PC-3 (cell line): ENCODE measurements around the gene DNAH5. TPM values are rescaled to one million over a fixed set of nuclear protein-coding genes. Genes with fewer than 3 reads are reported as not detected.

Source experiments
- ATAC-seq: fragments of 200-7000 bp; cut with Tn5 transposase; 2 replicates; pipeline ENCODE4 v1.9.1; 2020; ENCODE audit warnings: mild to moderate bottlenecking, moderate library complexity
- BruUV-seq: library from RNA; stranded (reverse); fragments of 400-500 nt; replicated peaks from 2 replicates; lab custom pipeline; 2021; lab: Mats Ljungman, UMichigan
- CTCF ChIA-PET: fragments of 300-600 bp; sonication (Branson Sonifier 250); formaldehyde crosslinking; loops from one replicate; lab custom pipeline; 2022; ENCODE audit warnings: antibody characterized with exemption; lab: Charles Lee
- POLR2A ChIA-PET: fragments of 300-600 bp; sonication (Branson Sonifier 250); formaldehyde crosslinking; loops from one replicate; lab custom pipeline; 2022; ENCODE audit warnings: antibody characterized with exemption; ENCODE audit not compliant: unreplicated experiment; lab: Charles Lee
- DNase-seq: peaks from one replicate; pipeline ENCODE4 v3.0.0-alpha.2; 2015
- H2AFZ ChIP-seq: fragments of 300-600 bp; sonication (generic); 2 replicates; pipeline ENCODE4 v1.6.0; 2016; ENCODE audit warnings: antibody characterized with exemption, low read length
- H3F3A ChIP-seq: fragments of 300-600 bp; sonication (generic); one replicate; pipeline ENCODE4 v1.6.0; 2017; ENCODE audit warnings: antibody characterized with exemption, low read length, control low read depth, mild to moderate bottlenecking; ENCODE audit not compliant: unreplicated experiment
- H3K27ac ChIP-seq: fragments of 300-600 bp; sonication (generic); 2 replicates; pipeline ENCODE4 v1.5.1; 2016; ENCODE audit warnings: mild to moderate bottlenecking, low read length
- H3K27me3 ChIP-seq: fragments of 300-600 bp; sonication (generic); 2 replicates; pipeline ENCODE4 v1.6.1; 2016; ENCODE audit warnings: low read length, mixed read lengths
- H3K36me3 ChIP-seq: fragments of 300-600 bp; sonication (generic); 2 replicates; pipeline ENCODE4 v1.6.1; 2016; ENCODE audit warnings: low read depth, mixed run types, low read length, mixed read lengths
- H3K4me1 ChIP-seq: fragments of 300-600 bp; sonication (generic); 2 replicates; pipeline ENCODE4 v1.5.1; 2016; ENCODE audit warnings: low read length; ENCODE audit not compliant: insufficient read depth
- H3K4me2 ChIP-seq: fragments of 300-600 bp; sonication (generic); 2 replicates; pipeline ENCODE4 v1.6.0; 2016; ENCODE audit warnings: low read length
- H3K4me3 ChIP-seq: fragments of 300-600 bp; sonication (generic); 2 replicates; pipeline ENCODE4 v1.5.1; 2016; ENCODE audit warnings: mild to moderate bottlenecking, low read length, mixed read lengths
- H3K79me2 ChIP-seq: fragments of 300-600 bp; sonication (generic); 2 replicates; pipeline ENCODE4 v1.6.1; 2017; ENCODE audit warnings: low read length, mixed read lengths
- H3K9ac ChIP-seq: fragments of 300-600 bp; sonication (generic); 2 replicates; pipeline ENCODE4 v1.6.0; 2016; ENCODE audit warnings: mild to moderate bottlenecking, low read length
- H3K9me2 ChIP-seq: fragments of 300-600 bp; sonication (generic); replicated peaks from 2 replicates; pipeline ENCODE4 v1.6.1; 2016; ENCODE audit warnings: mixed run types, low read length, mixed read lengths
- H3K9me3 ChIP-seq: fragments of 300-600 bp; sonication (generic); 2 replicates; pipeline ENCODE4 v1.6.1; 2016; ENCODE audit warnings: low read length, mixed read lengths
- H4K20me1 ChIP-seq: fragments of 300-600 bp; sonication (generic); 2 replicates; pipeline ENCODE4 v1.6.1; 2016; ENCODE audit warnings: low read length, mixed read lengths
- CTCF ChIP-seq: fragments of 300-600 bp; sonication (generic); conservative IDR thresholded peaks from 2 replicates; pipeline ENCODE4 v1.5.1; 2017; ENCODE audit warnings: antibody characterized with exemption, low read depth, mild to moderate bottlenecking, low read length
- EZH2 ChIP-seq: fragments of 300-600 bp; sonication (generic); IDR thresholded peaks from one replicate; pipeline ENCODE4 v1.6.1; 2017; ENCODE audit warnings: antibody characterized with exemption, mild to moderate bottlenecking, low read length; ENCODE audit not compliant: unreplicated experiment
- EZH2phosphoT487 ChIP-seq: fragments of 300-600 bp; sonication (generic); IDR thresholded peaks from 2 replicates; pipeline ENCODE4 v1.6.1; 2018; ENCODE audit warnings: mild to moderate bottlenecking, antibody characterized with exemption, low read length, borderline replicate concordance
- intact Hi-C: fragments of 100-400 bp; cut with micrococcal nuclease; formaldehyde crosslinking; loops from 2 replicates; pipeline ENCODE4 v1.9.0; 2023
- total RNA-seq: library from RNA; depleted of rRNA; stranded (reverse); fragments of >200 nt; gene quantifications from 2 replicates; pipeline ENCODE4 v1.2.3, GENCODE V29; 2014; rRNA removed

DNAH5 gene
- total RNA-seq, 1 experiment from 2014 or later, result 3.5 TPM

GRCh38 chr5:13648822-13649221 is 295.7 kb downstream of the DNAH5 start:
- Histone ChIP-seq H4K20me1 (no peaks in the 10 kb centered on the region), H3F3A (no peaks in the 10 kb centered on the region), H2AFZ (no peak overlapping the region), H3K9me3 (no peaks in the 10 kb centered on the region), H3K9me2 (no peaks in the 10 kb centered on the region), H3K4me2 (no peak overlapping the region), H3K9ac (no peak overlapping the region), H3K36me3 (no peaks in the 10 kb centered on the region), H3K27me3 (no peaks in the 10 kb centered on the region), H3K4me3 (no peak overlapping the region), H3K27ac (no peak overlapping the region), H3K4me1 (no peaks in the 10 kb centered on the region), H3K79me2 (no peaks in the 10 kb centered on the region)
- intact Hi-C loops, result no loop called here
- BruUV-seq, result no TSS peak
- DNase-seq, result no peak
- POLR2A ChIA-PET, result no interaction called here
- ATAC-seq, result no peak
- CTCF ChIA-PET, result no interaction called here
- TF ChIP-seq EZH2phosphoT487 (no peak), EZH2 (no peak), CTCF (no peak)

- ChIA-PET POLR2A (no interaction called here), CTCF (no interaction called here)
- no peak overlapping the region for H3K9ac ChIP-seq
- no peak overlapping the region for H2AFZ ChIP-seq
- H3K27ac ChIP-seq, result no peak overlapping the region
- H3K27me3 ChIP-seq, result no peaks in the 10 kb centered on the region
- ATAC-seq, result no peak
- no peaks in the 10 kb centered on the region for H3K4me1 ChIP-seq
- TF ChIP-seq EZH2, result no peak
- TF ChIP-seq EZH2phosphoT487, result no peak
- TF ChIP-seq CTCF, result no peak
- no peaks in the 10 kb centered on the region for H3K36me3 ChIP-seq
- H3K79me2 ChIP-seq, result no peaks in the 10 kb centered on the region
- no peak overlapping the region for H3K4me3 ChIP-seq
- 0 out of 2 replicates have a peak, but pooled peaks cover 4% of the 10 kb centered on the region for H3K9me2 ChIP-seq
- no peak overlapping the region for H3K4me2 ChIP-seq
- H3K9me3 ChIP-seq, result no peaks in the 10 kb centered on the region
- BruUV-seq, result no TSS peak
- intact Hi-C loops, result no loop called here
- no peaks in the 10 kb centered on the region for H4K20me1 ChIP-seq
- H3F3A ChIP-seq, result no peaks in the 10 kb centered on the region
- no peak for DNase-seq
Observed at GRCh38 chr5:13643734-13644133, 300.8 kb downstream of the DNAH5 start.

- ChIA-PET CTCF (no interaction called here), POLR2A (no interaction called here)
- ATAC-seq, result no peak
- Histone ChIP-seq H3K4me3 (no peak overlapping the region), H3K4me1 (no peaks in the 10 kb centered on the region), H3K9me3 (no peaks in the 10 kb centered on the region), H2AFZ (no peak overlapping the region), H3K27ac (no peak overlapping the region), H3K9ac (no peak overlapping the region), H3K9me2 (0 out of 2 replicates have a peak, but pooled peaks cover 4% of the 10 kb centered on the region), H3K4me2 (no peak overlapping the region), H3K27me3 (no peaks in the 10 kb centered on the region), H3K79me2 (no peaks in the 10 kb centered on the region), H3K36me3 (no peaks in the 10 kb centered on the region), H4K20me1 (no peaks in the 10 kb centered on the region), H3F3A (no peaks in the 10 kb centered on the region)
- BruUV-seq, result no TSS peak
- no peak for DNase-seq
- intact Hi-C loops, result no loop called here
- TF ChIP-seq EZH2 (no peak), EZH2phosphoT487 (no peak), CTCF (no peak)
Observed at GRCh38 chr5:13643196-13643595, 301.3 kb downstream of the DNAH5 start.

Other genes starting within 250 kb of the DNAH5 start
- 211 and 271 TPM in 2 replicates for gene TRIO, start 198.7 kb upstream of the DNAH5 start, total RNA-seq